HUES6 (cell line): ENCODE measurements around the gene ADAM12.

ENCODE experiments used
- H3K27ac ChIP-seq: 2 replicates; pipeline ENCODE4 v1.7.0; 2013; ENCODE audit warnings: low read depth, mild to moderate bottlenecking, low read length, inconsistent platforms
- H3K27me3 ChIP-seq: 2 replicates; pipeline ENCODE4 v1.6.1; 2013; ENCODE audit warnings: low read length; ENCODE audit not compliant: control insufficient read depth, insufficient read depth
- H3K36me3 ChIP-seq: 2 replicates; pipeline ENCODE4 v1.6.1; 2013; ENCODE audit warnings: low read length; ENCODE audit not compliant: control insufficient read depth, insufficient read depth
- H3K4me1 ChIP-seq: 2 replicates; pipeline ENCODE4 v1.6.1; 2013; ENCODE audit warnings: low read length; ENCODE audit not compliant: control insufficient read depth, insufficient read depth
- H3K4me3 ChIP-seq: 2 replicates; pipeline ENCODE4 v1.5.1; 2013; ENCODE audit warnings: low read depth, low read length
- H3K9ac ChIP-seq: one replicate; pipeline ENCODE4 v1.6.1; 2013; ENCODE audit warnings: mild to moderate bottlenecking, low read length
- H3K9me3 ChIP-seq: 2 replicates; pipeline ENCODE4 v1.6.1; 2013; ENCODE audit warnings: low read depth, low read length; ENCODE audit not compliant: control insufficient read depth, insufficient read depth

ADAM12 gene

GRCh38 chr10:126245501-126245900 lies 142.8 kb downstream of the ADAM12 start:
- no peaks in the 10 kb centered on the region for H3K27me3 ChIP-seq
- no peak overlapping the region for H3K9ac ChIP-seq
- no peak overlapping the region for H3K27ac ChIP-seq
- H3K4me3 ChIP-seq: no peak overlapping the region
- no peaks in the 10 kb centered on the region for H3K9me3 ChIP-seq
- H3K36me3 ChIP-seq: no peaks in the 10 kb centered on the region
- peaks cover 15% of the 10 kb centered on the region; the same call in 1 of the 2 replicates for H3K4me1 ChIP-seq

- no peaks in the 10 kb centered on the region for H3K9me3 ChIP-seq
- no peak overlapping the region for H3K27ac ChIP-seq
- H3K36me3 ChIP-seq: no peaks in the 10 kb centered on the region
- H3K9ac ChIP-seq: no peak overlapping the region
- H3K4me3 ChIP-seq: no peak overlapping the region
- H3K27me3 ChIP-seq: no peaks in the 10 kb centered on the region
- peaks cover 15% of the 10 kb centered on the region; the same call in 1 of the 2 replicates for H3K4me1 ChIP-seq
These were observed 144.3 kb downstream of the ADAM12 start for GRCh38 chr10:126243971-126244370.

- Histone ChIP-seq H3K4me1 (peaks cover 15% of the 10 kb centered on the region; the same call in 1 of the 2 replicates), H3K4me3 (no peak overlapping the region), H3K9ac (no peak overlapping the region), H3K9me3 (no peaks in the 10 kb centered on the region), H3K36me3 (no peaks in the 10 kb centered on the region), H3K27me3 (no peaks in the 10 kb centered on the region), H3K27ac (no peak overlapping the region)
These were observed 145.0 kb downstream of the ADAM12 start for GRCh38 chr10:126243306-126243705.

- no peak overlapping the region for H3K27ac ChIP-seq
- peaks cover 15% of the 10 kb centered on the region; the same call in 1 of the 2 replicates for H3K4me1 ChIP-seq
- no peak overlapping the region for H3K9ac ChIP-seq
- H3K36me3 ChIP-seq: no peaks in the 10 kb centered on the region
- H3K4me3 ChIP-seq: no peak overlapping the region
- H3K27me3 ChIP-seq: no peaks in the 10 kb centered on the region
- H3K9me3 ChIP-seq: no peaks in the 10 kb centered on the region
These were observed 145.6 kb downstream of the ADAM12 start for GRCh38 chr10:126242397-126243260.

- no peak overlapping the region for H3K9ac ChIP-seq
- no peaks in the 10 kb centered on the region for H3K27me3 ChIP-seq
- no peak overlapping the region for H3K27ac ChIP-seq
- no peak overlapping the region for H3K4me3 ChIP-seq
- H3K36me3 ChIP-seq: no peaks in the 10 kb centered on the region
- no peaks in the 10 kb centered on the region for H3K4me1 ChIP-seq
- H3K9me3 ChIP-seq: no peaks in the 10 kb centered on the region
These were observed 147.8 kb downstream of the ADAM12 start for GRCh38 chr10:126240483-126240882.

- H3K4me3 ChIP-seq: no peak overlapping the region
- no peaks in the 10 kb centered on the region for H3K4me1 ChIP-seq
- no peak overlapping the region for H3K9ac ChIP-seq
- no peaks in the 10 kb centered on the region for H3K27me3 ChIP-seq
- H3K27ac ChIP-seq: no peak overlapping the region
- no peaks in the 10 kb centered on the region for H3K9me3 ChIP-seq
- no peaks in the 10 kb centered on the region for H3K36me3 ChIP-seq
These were observed 148.4 kb downstream of the ADAM12 start for GRCh38 chr10:126239844-126240243.

GRCh38 chr10:126235979-126236851 lies 152.1 kb downstream of the ADAM12 start:
- Histone ChIP-seq H3K27ac (no peak overlapping the region), H3K27me3 (no peaks in the 10 kb centered on the region), H3K9me3 (no peaks in the 10 kb centered on the region), H3K9ac (no peak overlapping the region), H3K4me3 (no peak overlapping the region), H3K4me1 (no peaks in the 10 kb centered on the region), H3K36me3 (no peaks in the 10 kb centered on the region)

GRCh38 chr10:126235091-126235978 lies 152.9 kb downstream of the ADAM12 start:
- Histone ChIP-seq H3K4me3 (no peak overlapping the region), H3K9ac (no peak overlapping the region), H3K4me1 (no peaks in the 10 kb centered on the region), H3K27me3 (no peaks in the 10 kb centered on the region), H3K36me3 (no peaks in the 10 kb centered on the region), H3K9me3 (no peaks in the 10 kb centered on the region), H3K27ac (no peak overlapping the region)

GRCh38 chr10:126234630-126235029 lies 153.6 kb downstream of the ADAM12 start:
- no peaks in the 10 kb centered on the region for H3K4me1 ChIP-seq
- no peak overlapping the region for H3K9ac ChIP-seq
- no peak overlapping the region for H3K27ac ChIP-seq
- H3K27me3 ChIP-seq: no peaks in the 10 kb centered on the region
- no peaks in the 10 kb centered on the region for H3K9me3 ChIP-seq
- H3K4me3 ChIP-seq: no peak overlapping the region
- no peaks in the 10 kb centered on the region for H3K36me3 ChIP-seq

GRCh38 chr10:126233182-126234148 lies 154.8 kb downstream of the ADAM12 start:
- Histone ChIP-seq H3K27ac (no peak overlapping the region), H3K4me1 (no peaks in the 10 kb centered on the region), H3K9ac (no peak overlapping the region), H3K27me3 (no peaks in the 10 kb centered on the region), H3K4me3 (no peak overlapping the region), H3K36me3 (no peaks in the 10 kb centered on the region), H3K9me3 (no peaks in the 10 kb centered on the region)
